Measurements from ENCODE around the gene COL5A1.

Gene COL5A1

GRCh38 chr9:134775081-134775951 lies 133.7 kb downstream of the COL5A1 start:
- DNase-seq, result no peak

DNA sequence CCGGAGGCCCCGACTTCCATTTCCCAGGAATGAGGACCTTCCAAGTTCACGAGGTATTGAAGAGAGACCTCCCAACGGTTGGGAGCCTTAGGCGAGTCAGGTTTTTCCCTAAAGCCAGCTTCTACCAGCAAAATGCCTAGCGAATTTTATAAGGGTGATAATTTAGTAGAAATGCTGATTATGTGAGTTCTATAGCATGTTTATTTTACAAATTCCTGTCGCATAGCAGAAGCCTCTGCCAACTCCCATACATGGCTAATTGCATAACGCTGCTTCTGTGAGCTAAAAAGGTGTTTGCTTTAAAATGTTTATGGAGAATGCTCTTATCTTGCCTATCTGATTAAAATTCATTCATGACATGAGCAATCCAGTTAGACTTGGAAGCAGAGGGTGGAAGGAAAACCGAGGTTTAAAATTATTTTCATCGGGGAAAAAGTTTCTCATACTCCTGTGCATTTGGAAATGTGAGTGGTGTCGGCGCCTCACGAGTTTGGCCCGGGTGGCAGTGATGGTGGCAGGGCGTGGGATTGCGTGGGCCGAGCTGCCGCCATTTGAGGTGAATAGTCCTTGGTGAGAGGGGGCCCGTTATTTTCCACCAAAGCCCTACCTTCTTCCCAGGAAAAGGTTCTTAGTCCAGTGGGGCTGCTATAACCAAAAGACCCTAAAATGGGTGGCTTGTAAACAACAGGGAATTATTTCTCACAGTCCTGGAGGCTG lies 134.6 kb downstream of the COL5A1 start:
- no peak for DNase-seq

DNA sequence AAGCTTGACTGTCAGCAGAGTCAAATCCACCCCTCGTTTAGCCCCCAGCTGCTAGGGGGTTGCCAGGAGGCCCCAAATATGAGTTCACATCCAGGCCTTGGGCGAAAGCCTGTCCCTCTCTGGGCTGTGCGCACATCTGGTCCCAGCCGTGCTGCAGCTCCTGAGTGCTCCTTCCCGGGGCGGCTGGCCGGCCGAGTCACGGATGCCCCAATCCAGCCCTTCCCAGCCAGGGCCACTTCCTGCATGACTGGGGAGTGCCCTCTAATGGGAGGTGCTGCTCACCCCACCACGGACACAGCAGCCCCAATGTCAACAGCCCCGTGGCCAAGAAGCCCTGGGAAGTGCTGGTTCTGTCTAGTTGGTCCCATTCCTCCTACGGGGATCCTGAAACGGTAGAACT lies 135.6 kb downstream of the COL5A1 start:
- DNase-seq, result no peak

DNA sequence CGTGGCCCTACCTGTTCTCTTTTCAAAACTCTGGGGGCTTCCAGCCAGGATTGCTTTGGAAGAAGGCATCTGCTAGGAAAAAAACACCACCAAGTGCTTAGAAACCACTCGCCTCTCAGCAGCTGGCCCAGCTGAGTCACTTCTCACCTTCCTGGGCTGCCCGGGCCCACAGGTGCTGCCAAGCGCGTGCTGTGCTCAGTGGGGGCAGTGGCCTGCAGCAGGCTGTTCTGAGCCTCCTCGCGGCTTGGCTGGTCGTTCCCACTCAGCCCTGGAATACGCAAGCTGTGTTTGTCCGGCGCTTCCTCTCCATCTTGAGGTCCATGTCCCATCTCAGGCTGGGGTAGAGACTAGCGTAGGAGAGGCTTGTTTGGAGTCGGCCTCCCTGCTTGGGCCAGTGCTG lies 136.6 kb downstream of the COL5A1 start:
- DNase-seq, result no peak

DNA sequence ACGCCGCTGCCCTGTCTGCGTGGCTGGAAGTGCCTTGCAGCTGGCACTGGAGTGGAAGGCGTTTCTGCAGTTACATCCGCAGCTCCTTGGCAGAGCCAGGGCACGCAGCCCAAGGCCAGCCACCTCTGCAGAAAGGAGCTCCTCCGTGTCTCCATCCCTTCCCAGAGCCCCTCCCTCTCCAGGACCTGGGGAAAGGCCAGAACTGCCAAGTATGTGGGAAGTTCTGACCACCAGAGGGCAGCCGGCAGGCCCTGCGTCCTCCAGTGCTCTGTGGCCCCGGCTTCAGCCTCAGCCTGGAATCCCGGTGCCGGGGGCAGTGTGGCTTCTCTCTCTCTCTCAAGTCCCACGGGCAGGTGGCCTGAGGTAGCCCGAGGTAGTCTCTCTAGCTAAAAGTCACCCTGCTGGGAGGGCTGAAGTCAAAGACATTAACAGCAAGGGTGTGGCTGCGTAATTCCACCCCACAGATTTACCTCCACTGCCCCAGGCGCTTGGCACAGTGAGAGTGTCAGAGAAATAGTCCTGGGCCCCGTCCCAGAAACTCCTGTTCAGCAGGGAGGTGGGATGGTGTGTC lies 137.3 kb downstream of the COL5A1 start:
- DNase-seq, result no peak

GRCh38 chr9:134779640-134780039 lies 138.0 kb downstream of the COL5A1 start:
- no peak for DNase-seq

- DNase-seq, result peak; percentile 31
Measured at GRCh38 chr9:134781591-134782302, 140.1 kb downstream of the COL5A1 start.

- no peak for DNase-seq
Measured at GRCh38 chr9:134782921-134783698, 141.5 kb downstream of the COL5A1 start.

- DNase-seq, result no peak
Measured at GRCh38 chr9:134783699-134784039, 142.1 kb downstream of the COL5A1 start.

DNA sequence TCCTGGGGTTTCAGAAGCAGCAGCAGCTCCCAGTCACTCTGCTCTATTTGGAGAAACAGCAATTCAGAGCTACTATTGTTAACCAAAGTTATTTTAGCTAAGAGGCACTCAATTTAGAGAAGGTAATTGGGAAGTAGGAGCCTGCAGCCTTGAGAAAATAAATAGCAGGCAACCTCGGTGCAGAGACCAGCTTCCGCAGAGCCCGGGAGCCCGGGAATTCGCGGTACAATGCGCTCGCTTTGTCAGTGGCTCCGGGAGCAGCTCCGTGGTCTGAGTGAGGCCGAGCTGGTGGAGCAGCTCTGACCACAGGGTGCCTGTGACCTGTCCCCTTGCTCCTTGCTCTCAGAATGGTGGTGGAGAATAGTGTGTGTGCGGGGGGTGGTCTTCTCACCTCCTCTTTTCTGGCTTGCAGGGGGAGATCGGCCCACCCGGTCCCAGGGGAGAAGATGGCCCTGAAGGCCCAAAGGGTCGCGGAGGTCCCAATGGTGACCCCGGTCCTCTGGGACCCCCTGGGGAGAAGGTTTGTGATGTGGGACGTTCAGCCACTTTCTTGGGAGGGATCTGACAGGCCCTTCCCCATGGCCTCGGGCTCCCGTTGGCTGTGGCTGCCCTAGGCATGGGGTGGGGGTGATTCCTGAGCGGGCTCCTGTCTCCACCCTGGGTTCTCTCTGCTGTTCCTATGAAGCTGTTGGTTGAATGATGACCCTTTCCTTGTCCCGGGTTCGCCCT lies 143.1 kb downstream of the COL5A1 start:
- no peak for DNase-seq

- no peak for DNase-seq
Measured at GRCh38 chr9:134785325-134786108, 143.9 kb downstream of the COL5A1 start.

GRCh38 chr9:134787601-134788531 lies 146.3 kb downstream of the COL5A1 start:
- DNase-seq, result no peak

- DNase-seq, result no peak
Measured at GRCh38 chr9:134789168-134789567, 147.6 kb downstream of the COL5A1 start.

- no peak for DNase-seq
Measured at GRCh38 chr9:134791009-134791408, 149.4 kb downstream of the COL5A1 start.

- no peak for DNase-seq
Measured at GRCh38 chr9:134792627-134793026, 151.0 kb downstream of the COL5A1 start.

- DNase-seq, result no peak
Measured at GRCh38 chr9:134793288-134794188, 151.9 kb downstream of the COL5A1 start.

DNA sequence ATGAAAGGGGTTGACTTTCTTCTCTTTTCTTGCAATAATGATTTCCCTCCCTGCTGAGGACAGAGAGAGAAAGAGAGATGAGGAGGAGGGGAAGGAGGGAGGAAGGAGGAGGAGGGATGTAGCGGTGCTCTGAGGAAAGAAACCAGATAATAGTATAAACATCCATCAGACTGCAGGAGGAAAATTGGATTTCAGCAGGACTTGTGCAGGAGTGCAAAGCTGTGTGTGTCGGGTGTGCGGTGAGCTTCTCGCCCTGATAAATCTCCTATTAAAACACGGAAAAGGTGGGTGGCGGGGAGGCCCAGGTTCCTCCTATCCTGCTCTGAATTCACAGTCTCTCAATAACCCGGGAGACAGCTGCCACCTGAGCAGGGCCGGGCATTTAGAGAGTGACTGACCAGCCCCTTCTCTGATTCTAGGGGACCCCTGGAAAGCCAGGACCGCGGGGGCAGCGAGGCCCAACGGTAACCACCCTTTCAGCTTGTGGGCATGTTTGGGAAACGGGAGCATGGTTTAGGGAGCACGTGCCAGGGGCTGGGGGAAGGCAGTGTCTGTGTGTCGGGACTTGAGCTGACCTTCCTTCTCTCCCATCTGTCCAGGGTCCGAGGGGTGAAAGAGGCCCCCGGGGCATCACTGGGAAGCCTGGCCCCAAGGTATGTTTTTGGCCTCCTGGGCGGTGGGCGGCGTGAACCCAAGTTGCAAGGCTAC lies 153.2 kb downstream of the COL5A1 start:
- no peak for DNase-seq

- DNase-seq, result no peak
Measured at GRCh38 chr9:134795446-134795845, 153.8 kb downstream of the COL5A1 start.
